ENCODE measurements around the gene FMO5. TPM values are rescaled to one million over a fixed set of nuclear protein-coding genes. Genes with fewer than 3 reads are reported as not detected.

The FMO5 gene
- total RNA-seq, 2 donors from 2014 or later = 0.61 to 0.97 TPM

DNA sequence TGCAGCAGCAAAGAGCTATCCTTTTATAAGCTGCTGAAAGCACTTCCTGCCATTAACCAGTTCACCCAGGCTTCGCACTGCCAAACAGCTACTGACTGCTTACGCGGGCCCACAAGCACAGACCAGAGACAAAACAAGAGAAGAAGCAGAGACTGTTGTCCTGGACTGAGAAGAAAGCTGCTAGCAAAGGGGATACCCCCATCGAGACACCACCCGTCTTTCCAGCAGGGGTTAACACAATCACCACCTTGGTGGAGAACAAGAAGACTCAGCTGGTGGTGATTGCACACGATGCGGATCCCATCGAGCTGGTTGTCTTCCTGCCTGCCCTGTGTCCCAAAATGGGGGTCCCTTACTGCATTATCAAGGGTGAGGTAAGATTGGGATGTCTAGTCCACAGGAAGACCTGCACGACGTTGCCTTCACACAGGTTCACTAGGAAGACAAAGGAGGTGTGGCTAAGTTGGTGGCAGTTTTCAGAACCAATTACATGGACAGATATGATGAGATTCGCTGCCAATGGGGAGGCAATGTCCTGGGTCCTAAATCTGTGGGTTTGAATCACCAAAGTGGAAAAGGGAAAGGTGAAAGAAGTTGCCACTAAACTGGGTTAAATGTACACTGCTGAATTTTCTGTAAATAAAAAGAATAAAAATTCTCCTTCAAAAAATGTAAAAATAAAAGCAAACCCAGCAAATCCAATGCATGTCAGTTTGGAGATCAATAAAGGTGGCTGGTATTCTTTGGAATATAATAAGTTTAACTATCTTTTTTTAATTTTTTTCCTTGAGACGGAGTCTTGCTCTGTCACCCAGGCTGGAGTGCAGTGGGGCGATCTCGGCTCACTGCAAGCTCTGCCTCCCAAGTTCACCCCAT is 1.2 kb downstream of the FMO5 start:
- no peaks in the 10 kb centered on the region for H3K27me3 Mint-ChIP-seq
- no peaks in the 10 kb centered on the region for H3K36me3 Mint-ChIP-seq (ENCODE audit: low read depth)
- H3K9me3 Mint-ChIP-seq = no peaks in the 10 kb centered on the region
- H3K4me3 Mint-ChIP-seq = no peak overlapping the region
- no peak for ATAC-seq (replicated peaks)
- no peak overlapping the region for H3K27ac Mint-ChIP-seq
- H3K4me1 Mint-ChIP-seq = no peaks in the 10 kb centered on the region

DNA sequence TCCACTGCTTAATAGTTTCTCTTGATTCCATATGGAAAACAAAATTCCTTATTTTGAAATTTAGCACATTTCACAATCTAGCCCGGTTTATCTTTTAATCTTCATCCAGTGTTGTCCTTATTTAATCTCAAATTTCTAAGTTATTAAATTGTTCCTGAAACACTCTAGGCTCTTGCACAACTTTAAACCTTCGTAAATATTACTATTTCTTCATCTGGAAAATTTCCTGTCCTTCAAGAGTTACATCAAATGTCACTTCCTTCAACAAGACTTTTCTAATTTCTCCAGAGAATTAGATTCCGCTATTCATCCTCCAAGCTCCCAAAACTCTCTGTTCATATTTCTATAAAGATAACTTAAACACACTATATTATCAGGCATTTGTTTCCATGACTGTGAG is 6.5 kb downstream of the FMO5 start:
- H3K4me3 Mint-ChIP-seq = no peak overlapping the region
- no peak for ATAC-seq (replicated peaks)
- no peaks in the 10 kb centered on the region for H3K27me3 Mint-ChIP-seq
- no peak overlapping the region for H3K27ac Mint-ChIP-seq
- H3K4me1 Mint-ChIP-seq = no peaks in the 10 kb centered on the region
- no peaks in the 10 kb centered on the region for H3K36me3 Mint-ChIP-seq (ENCODE audit: low read depth)
- no peaks in the 10 kb centered on the region for H3K9me3 Mint-ChIP-seq

- no peak for ATAC-seq (replicated peaks)
- Mint-ChIP-seq H3K4me3 (no peak overlapping the region), H3K9me3 (no peaks in the 10 kb centered on the region), H3K27me3 (no peaks in the 10 kb centered on the region), H3K4me1 (no peaks in the 10 kb centered on the region), H3K27ac (no peak overlapping the region), H3K36me3 (ENCODE audit: low read depth) (no peaks in the 10 kb centered on the region)
Measured at GRCh38 chr1:147217141-147217540, 8.0 kb downstream of the FMO5 start.

- H3K4me1 Mint-ChIP-seq = no peaks in the 10 kb centered on the region
- H3K4me3 Mint-ChIP-seq = no peak overlapping the region
- H3K27me3 Mint-ChIP-seq = no peaks in the 10 kb centered on the region
- H3K27ac Mint-ChIP-seq = no peak overlapping the region
- H3K9me3 Mint-ChIP-seq = no peaks in the 10 kb centered on the region
- no peaks in the 10 kb centered on the region for H3K36me3 Mint-ChIP-seq (ENCODE audit: low read depth)
- no peak for ATAC-seq (replicated peaks)
Measured at GRCh38 chr1:147216124-147216523, 9.0 kb downstream of the FMO5 start.

GRCh38 chr1:147215540-147215916 is 9.6 kb downstream of the FMO5 start:
- H3K4me1 Mint-ChIP-seq = no peaks in the 10 kb centered on the region
- H3K9me3 Mint-ChIP-seq = no peaks in the 10 kb centered on the region
- no peak overlapping the region for H3K4me3 Mint-ChIP-seq
- H3K27me3 Mint-ChIP-seq = no peaks in the 10 kb centered on the region
- H3K36me3 Mint-ChIP-seq (ENCODE audit: low read depth) = no peaks in the 10 kb centered on the region
- ATAC-seq (replicated peaks) = no peak
- no peak overlapping the region for H3K27ac Mint-ChIP-seq

GRCh38 chr1:147214842-147215539 is 10.1 kb downstream of the FMO5 start:
- H3K4me3 Mint-ChIP-seq = no peak overlapping the region
- H3K4me1 Mint-ChIP-seq = no peaks in the 10 kb centered on the region
- no peaks in the 10 kb centered on the region for H3K36me3 Mint-ChIP-seq (ENCODE audit: low read depth)
- H3K9me3 Mint-ChIP-seq = no peaks in the 10 kb centered on the region
- H3K27me3 Mint-ChIP-seq = no peaks in the 10 kb centered on the region
- H3K27ac Mint-ChIP-seq = no peak overlapping the region
- ATAC-seq (replicated peaks) = no peak

GRCh38 chr1:147214325-147214724 is 10.8 kb downstream of the FMO5 start:
- H3K27ac Mint-ChIP-seq = no peak overlapping the region
- no peak overlapping the region for H3K4me3 Mint-ChIP-seq
- no peaks in the 10 kb centered on the region for H3K36me3 Mint-ChIP-seq (ENCODE audit: low read depth)
- no peaks in the 10 kb centered on the region for H3K9me3 Mint-ChIP-seq
- H3K4me1 Mint-ChIP-seq = no peaks in the 10 kb centered on the region
- no peaks in the 10 kb centered on the region for H3K27me3 Mint-ChIP-seq
- no peak for ATAC-seq (replicated peaks)

DNA sequence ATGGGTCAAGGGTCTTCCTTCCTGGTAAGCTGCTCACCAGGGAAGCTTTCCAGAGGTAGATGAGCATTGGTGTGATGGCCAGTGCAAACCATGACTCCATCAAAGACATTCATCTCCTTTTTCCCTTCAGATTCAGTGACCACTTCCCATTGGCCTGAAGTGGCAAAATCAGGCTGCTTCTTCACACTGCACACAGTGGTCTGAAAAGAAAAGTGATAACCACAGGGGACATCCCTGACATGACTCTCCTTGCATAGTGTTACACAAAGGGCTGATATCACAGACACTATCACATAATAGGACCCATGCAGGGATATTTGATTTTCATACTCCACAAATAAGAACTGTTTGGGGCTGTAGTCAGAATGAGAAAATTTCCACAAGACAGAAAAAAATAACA is 11.9 kb downstream of the FMO5 start:
- H3K4me1 Mint-ChIP-seq = no peaks in the 10 kb centered on the region
- ATAC-seq (replicated peaks) = no peak
- no peaks in the 10 kb centered on the region for H3K36me3 Mint-ChIP-seq (ENCODE audit: low read depth)
- H3K27me3 Mint-ChIP-seq = no peaks in the 10 kb centered on the region
- H3K27ac Mint-ChIP-seq = no peak overlapping the region
- H3K4me3 Mint-ChIP-seq = no peak overlapping the region
- no peaks in the 10 kb centered on the region for H3K9me3 Mint-ChIP-seq

GRCh38 chr1:147211577-147211976 is 13.6 kb downstream of the FMO5 start:
- H3K9me3 Mint-ChIP-seq = no peaks in the 10 kb centered on the region
- no peak overlapping the region for H3K27ac Mint-ChIP-seq
- H3K4me1 Mint-ChIP-seq = no peaks in the 10 kb centered on the region
- no peak overlapping the region for H3K4me3 Mint-ChIP-seq
- H3K36me3 Mint-ChIP-seq (ENCODE audit: low read depth) = no peaks in the 10 kb centered on the region
- no peak for ATAC-seq (replicated peaks)
- H3K27me3 Mint-ChIP-seq = no peaks in the 10 kb centered on the region

DNA sequence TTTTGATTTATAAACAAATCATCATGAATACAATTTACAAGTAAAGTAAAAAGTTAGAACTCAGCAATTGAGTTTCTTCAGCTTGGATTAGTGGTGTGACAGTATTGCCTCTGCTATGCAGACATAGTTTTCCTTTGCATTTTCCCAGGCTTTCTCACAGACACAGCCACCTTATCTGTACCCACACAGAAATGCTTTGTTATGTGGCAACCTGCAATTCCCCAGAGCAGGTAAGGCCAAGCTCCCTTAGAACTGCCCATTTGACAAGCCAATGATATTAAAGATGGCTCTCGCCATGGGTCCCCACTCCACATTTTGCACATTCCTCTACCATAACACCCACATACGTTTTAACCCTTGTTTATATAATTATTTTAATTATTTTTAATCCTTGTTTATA is 14.2 kb downstream of the FMO5 start:
- no peak for ATAC-seq (replicated peaks)
- Mint-ChIP-seq H3K4me3 (no peak overlapping the region), H3K9me3 (no peaks in the 10 kb centered on the region)

DNA sequence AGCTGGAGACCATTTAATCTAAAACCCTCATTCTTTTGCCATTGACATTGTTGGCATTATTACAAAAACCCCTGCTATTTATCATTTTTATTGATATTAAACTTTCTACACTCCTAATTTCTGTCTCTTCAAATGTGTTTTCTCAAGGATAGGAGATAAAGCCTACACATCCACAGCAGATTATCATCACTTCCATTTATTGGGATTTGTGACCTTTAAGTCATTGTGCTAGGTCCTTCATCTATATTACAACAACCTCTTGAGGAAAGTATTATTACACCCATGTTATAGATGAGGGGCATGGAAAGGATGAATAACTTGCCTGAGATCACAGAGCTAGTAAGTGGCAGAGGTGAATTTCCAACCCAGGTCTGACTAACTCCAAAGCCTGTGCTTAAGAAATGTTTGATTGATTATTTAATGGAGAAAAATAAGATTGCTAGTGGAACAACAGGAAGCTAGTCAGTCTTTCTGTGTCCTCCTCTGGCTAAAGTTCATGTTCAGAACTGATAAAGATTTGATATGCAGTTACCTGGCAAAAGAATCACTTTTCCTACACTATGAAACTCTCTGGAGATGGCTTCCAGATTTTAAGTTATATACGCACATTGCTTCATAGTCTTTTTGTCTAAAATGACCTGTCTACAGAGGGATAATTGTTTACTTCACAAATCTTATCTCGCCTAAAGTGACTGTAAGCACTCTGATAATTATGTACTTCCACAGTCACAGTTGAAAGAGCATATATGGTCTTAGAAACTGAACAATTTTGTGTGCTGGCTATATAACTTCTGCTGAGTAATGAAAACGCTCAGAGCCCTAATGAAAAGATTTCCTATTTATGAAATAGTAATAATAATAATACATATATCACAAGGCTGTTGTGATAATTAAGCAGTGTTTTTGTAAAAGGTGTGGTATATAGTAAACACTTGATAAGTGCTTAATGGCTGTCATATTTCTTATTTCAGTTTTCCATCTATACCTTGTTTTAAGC is 15.0 kb downstream of the FMO5 start:
- Mint-ChIP-seq H3K4me3 (no peak overlapping the region), H3K36me3 (ENCODE audit: low read depth) (no peaks in the 10 kb centered on the region), H3K9me3 (no peaks in the 10 kb centered on the region), H3K27ac (no peak overlapping the region), H3K27me3 (no peaks in the 10 kb centered on the region), H3K4me1 (no peaks in the 10 kb centered on the region)
- no peak for ATAC-seq (replicated peaks)

More for the DNA sequence above, 14.2 kb downstream of the FMO5 start:
- H3K27ac Mint-ChIP-seq = no peak overlapping the region
- no peaks in the 10 kb centered on the region for H3K36me3 Mint-ChIP-seq (ENCODE audit: low read depth)
- H3K27me3 Mint-ChIP-seq = no peaks in the 10 kb centered on the region
- no peaks in the 10 kb centered on the region for H3K4me1 Mint-ChIP-seq

- Mint-ChIP-seq H3K9me3 (no peaks in the 10 kb centered on the region), H3K27ac (no peak overlapping the region), H3K4me3 (no peak overlapping the region), H3K36me3 (ENCODE audit: low read depth) (no peaks in the 10 kb centered on the region), H3K27me3 (no peaks in the 10 kb centered on the region), H3K4me1 (no peaks in the 10 kb centered on the region)
- ATAC-seq (replicated peaks) = no peak
Measured at GRCh38 chr1:147208619-147209018, 16.5 kb downstream of the FMO5 start.

DNA sequence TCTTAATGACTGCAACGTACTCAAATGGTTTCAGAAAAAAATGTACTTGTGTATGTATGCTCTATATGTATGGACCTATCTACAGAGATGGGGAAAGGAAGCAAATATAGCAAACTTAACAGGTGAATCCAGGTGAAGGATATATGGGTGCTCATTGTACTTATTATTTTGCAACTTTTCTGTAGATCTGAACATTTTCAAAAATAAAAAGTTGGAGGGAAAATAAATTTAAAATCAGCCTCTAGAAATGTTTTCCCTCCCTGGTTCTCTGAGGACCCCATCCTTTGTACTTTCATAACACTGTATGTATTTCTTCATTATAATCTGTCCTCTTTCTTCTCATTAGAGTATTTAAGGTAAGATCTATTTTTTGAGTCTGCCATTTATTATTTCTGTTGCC is 17.9 kb downstream of the FMO5 start:
- no peaks in the 10 kb centered on the region for H3K36me3 Mint-ChIP-seq (ENCODE audit: low read depth)
- no peaks in the 10 kb centered on the region for H3K4me1 Mint-ChIP-seq
- H3K4me3 Mint-ChIP-seq = no peak overlapping the region
- H3K27me3 Mint-ChIP-seq = no peaks in the 10 kb centered on the region
- no peaks in the 10 kb centered on the region for H3K9me3 Mint-ChIP-seq
- H3K27ac Mint-ChIP-seq = no peak overlapping the region
- ATAC-seq (replicated peaks) = no peak

DNA sequence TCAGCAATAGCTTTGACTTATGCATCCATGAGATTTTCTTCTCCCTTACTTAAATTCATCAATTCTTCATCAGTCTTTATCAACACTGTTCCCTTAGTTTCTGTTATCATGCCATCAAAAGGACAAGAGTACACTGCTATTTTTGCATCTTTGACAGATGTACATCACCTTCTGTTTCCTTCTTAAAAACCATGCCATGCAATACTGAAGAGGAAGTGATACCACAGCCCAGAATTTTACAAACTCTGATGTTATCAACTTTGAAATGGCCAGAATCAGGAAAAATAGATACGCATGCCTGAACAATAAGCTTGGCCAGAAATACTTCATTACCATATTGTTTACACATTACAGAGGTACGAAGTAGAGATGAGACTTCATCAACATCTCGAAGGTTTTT is 21.1 kb downstream of the FMO5 start:
- Mint-ChIP-seq H3K9me3 (no peaks in the 10 kb centered on the region), H3K27me3 (no peaks in the 10 kb centered on the region), H3K27ac (no peak overlapping the region), H3K4me1 (no peaks in the 10 kb centered on the region), H3K4me3 (no peak overlapping the region), H3K36me3 (ENCODE audit: low read depth) (no peaks in the 10 kb centered on the region)
- ATAC-seq (replicated peaks) = no peak

All from activated T-helper 17 cell treated with anti-CD3 and anti-CD28 coated beads, Interleukin-2, amount 50 U/mL, for 72 hours (primary cell).